ENCODE measurements around the gene NANS.

DNA sequence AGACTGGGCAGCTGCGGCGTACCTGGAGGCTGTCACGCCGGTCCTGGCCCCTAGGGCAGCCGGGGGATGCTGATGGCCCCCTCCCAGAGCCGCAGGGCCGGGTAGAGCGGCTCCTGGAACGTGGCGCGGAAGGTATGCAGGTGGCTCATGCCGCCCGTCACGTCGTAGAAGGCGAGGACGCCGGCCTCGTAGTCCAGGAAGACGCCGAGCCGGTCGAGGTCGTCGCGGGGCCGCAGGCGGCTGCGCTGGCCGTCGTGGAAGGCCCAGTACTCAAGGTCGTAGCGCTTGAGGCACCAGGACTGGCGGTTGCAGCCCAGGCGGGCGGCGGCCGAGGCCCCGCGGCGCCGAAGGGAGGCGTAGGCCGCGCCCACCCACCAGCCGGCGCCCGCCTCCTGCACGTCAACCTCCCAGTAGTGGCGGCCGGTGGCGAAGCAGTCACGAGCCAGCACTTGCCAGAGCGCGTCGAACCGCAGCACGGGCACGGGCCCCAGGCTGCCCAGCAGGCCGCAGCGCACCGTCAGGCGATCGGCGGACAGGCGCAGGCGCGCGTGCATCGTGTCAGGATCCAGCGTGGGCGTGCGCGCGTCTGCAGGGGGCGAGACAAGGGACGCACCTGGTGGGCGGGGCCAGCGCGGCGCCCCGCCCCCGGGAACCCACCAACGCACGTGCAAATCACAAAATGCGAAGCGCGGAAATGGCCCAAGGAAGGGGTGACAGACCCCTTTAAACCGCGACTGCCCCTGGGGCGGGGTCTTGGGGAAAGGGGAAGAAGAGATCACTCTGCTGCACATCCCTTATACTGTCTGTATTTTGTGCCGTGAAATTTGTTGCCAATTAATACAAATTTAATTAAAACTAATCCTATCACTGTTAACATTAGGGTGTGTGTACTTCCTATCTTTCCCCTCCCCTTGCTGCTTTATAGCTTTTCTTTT, 31.2 kb downstream of the NANS start:
- TF ChIP-seq EP300 (conservative IDR thresholded peaks at IDR 0.05; ENCODE audit: poor library complexity, severe bottlenecking), result no peak
- no peak for TF ChIP-seq POLR2AphosphoS5 (IDR thresholded peaks at IDR 0.05)
- no peak for TF ChIP-seq RAD21 (conservative IDR thresholded peaks at IDR 0.05)
